ENCODE measurements around the gene GAL3ST2.

The GAL3ST2 gene

DNA sequence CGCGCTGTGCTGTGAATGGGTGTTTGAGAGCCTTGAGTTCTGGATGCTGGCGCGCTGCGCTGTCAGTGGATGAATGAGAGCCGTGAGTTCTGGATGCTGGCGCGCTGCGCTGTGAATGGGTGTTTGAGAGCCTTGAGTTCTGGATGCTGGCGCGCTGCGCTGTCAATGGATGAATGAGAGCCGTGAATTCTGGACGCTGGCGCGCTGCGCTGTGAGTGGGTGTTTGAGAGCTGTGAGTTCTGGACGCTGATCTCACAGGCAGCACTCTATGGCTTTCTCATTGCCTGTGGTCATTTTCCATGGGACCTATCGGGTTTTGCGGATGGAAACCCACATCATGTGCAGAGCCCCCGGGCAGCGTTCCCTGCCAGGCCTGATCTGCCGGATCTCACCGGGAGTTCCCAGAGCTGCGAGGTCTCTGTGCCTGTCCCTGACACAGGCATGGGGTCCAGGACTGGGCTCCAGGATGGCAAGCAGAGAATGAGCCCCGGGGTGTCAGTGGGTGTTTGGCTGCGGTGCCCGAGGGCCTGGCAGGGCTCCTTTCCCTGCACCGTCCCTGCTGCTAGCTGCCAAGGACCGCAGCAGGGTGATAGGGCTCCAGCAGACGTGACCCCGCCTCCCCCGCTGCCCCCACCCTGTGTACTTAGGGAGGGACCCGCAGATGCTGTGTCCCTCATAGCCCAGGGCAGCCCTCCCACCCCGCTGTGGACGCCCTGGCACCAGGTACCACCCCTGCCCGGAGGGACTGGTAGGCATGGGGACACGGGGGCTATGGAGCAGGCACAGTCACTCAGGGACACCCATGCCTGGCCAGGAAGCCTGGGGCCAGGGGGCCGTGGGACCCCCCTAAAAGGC, 72.4 kb downstream of the GAL3ST2 start:
- peak in 1 of 42 donors; percentile 11 for DNase-seq
- intact Hi-C loops (cut with DNase I): no loop called here

DNA sequence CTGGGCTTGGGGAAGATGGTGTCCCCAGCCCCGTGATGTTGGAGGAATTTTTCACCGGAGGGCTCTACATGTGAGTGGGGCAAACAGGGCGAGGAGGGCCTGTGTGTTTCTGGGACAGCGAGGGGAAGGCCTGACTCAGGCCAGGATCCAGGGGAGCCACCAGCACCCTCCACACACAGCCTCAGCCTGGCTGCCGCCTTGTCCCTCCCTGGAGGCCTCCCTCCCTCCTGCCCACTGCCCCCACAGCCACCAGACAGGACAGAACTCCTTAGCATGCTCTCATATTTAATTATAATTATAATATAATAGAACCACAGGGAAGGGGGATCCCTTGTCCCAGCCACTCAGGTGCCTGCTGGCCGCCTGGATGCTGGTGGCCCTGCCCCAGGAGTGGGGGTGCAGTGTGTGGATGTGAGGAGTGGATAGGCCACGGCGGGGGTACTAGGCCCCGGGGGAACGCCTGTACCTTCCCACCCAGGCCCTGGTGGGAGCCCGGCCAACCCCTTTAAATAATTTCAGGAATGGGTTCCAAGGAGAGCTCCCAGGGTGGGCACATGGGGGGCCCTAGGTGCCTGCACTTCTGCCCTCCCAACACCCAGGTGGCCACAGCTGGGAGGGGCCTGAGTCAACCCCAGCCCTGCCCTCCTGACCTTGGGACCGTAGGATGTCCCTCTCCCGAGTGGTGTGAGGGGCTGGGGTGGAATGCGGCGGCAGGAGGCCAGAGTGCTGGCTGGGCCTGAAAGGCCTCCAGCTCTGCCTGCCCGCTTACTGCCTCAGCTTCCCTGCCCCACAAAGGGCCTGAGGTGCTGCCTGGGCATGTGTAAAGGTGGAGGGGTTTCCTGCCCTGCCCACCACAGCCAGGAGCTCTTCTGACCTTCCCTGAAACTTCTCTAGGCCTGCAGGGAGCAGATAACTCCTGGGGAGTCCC, 73.3 kb downstream of the GAL3ST2 start:
- peak in 1 of 42 donors; percentile 11 for DNase-seq
- intact Hi-C loops (cut with DNase I): no loop called here

GRCh38 chr2:241850544-241851324, 74.1 kb downstream of the GAL3ST2 start:
- peak in 1 of 42 donors; percentile 1 for DNase-seq
- intact Hi-C loops (cut with DNase I): no loop called here

GRCh38 chr2:241851325-241852115, 74.9 kb downstream of the GAL3ST2 start:
- DNase-seq: peak in 3 of 42 donors; percentile 6 to 15 (median 7)

GRCh38 chr2:241852116-241852980, 75.7 kb downstream of the GAL3ST2 start:
- intact Hi-C loops (cut with DNase I): no loop called here
- peak in 6 of 42 donors; percentile 2 to 29 (median 22) for DNase-seq

More at GRCh38 chr2:241851325-241852115, 74.9 kb downstream of the GAL3ST2 start:
- intact Hi-C loops (cut with DNase I): no loop called here

DNA sequence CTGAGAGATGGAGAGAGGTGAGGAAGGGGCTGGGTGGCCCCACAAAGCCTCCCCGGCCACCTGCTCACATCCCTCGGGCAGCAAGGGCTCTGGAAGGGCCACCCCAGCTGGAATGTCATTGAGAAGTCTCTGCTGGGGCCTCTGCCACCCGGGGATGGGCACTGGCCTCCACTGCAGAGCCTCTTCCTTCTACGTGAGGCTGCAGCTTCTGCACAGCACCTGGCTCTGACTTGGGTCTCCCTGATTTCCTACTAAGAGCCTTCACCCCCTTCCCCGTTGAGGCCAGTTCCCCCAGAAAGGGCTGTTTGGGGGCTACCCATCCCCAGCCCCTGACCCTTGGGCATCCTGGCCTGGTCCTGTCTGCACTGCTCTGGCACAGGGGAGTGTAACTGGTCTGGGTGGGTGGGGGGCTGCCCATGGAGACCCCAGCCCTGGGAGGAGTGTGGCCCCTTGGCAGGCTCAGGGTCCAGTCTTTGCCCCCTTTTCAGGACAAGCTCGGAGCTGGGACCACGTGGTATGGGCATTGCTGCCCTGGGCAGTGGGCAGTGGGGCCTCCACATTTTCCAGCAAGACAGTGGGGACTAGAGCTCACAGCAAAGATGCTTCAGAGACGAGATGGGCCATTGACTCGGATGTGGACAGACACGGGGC, 76.5 kb downstream of the GAL3ST2 start:
- DNase-seq: peak in 6 of 42 donors; percentile 1 to 23 (median 12)
- intact Hi-C loops (cut with DNase I): no loop called here
